HG03432 (cell line): ENCODE data around the gene GUCY2D.

ENCODE experiments used
- ATAC-seq: cut with Tn5 transposase; IDR thresholded peaks from one replicate; pipeline ENCODE4 v1.9.1; 2021; ENCODE audit warnings: mild to moderate bottlenecking, moderate library complexity; ENCODE audit not compliant: unreplicated experiment

The GUCY2D gene

DNA sequence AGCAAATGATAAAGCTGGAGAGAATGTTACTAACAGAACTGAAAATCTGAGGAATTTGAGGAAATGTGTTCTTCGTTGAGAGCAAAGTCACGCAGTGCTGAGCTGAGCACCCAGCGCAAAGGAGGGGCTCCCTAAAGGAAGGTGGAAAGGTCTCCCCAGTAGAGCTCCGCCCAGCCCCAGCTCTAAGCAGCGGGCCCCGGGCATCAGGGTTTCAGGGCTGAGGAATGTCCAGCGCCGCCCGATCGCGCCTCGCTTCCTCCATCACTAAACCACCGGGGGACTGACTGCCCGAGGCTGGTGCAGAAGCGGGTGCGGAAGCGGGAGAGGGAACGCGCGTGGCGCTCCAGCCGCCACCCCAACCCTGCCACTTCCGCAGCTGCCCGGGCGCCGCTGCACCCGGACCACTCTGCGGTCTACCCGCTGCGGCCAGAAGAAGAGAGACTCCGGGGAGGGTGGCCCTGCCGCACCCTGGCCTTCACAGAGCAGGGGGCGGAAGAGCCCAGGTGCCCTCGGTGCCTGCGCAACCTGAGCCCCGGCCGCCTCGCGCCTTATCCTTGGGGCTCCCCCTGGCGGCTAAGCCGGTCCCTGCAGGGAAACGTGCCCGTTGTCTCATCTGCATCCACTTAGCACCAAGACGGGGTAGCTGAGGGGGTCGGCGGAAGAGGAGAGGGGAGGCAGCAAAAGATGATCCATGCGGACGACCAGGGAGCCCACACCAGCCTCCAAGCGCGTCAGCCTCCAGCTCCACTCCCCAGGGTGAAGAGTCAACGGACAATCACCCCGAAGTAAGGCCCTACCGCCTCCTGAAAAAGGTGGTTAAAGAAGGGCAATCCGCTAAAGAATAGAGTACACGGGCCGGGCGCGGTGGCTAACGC is 12.4 kb upstream of the GUCY2D start:
- peak; percentile 80 for ATAC-seq

DNA sequence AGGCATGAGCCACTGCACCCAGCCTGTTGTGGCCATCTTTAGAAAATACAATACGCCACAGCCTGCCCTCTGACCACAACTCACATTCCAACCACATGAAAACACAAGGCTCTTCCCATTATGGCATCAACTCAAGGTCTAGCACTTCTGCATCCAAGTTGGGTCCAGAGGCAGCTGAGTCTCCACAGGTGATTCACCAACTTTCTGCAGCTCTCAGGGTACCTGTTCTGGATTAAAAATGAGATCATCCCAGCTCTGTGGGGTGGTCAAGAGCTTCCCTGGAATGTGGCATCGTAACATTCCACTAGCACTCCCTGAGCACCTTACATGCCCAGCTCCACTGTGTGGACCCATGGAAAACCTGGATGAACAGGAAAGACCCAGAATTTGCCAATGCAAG is 9.9 kb upstream of the GUCY2D start:
- ATAC-seq = no peak

DNA sequence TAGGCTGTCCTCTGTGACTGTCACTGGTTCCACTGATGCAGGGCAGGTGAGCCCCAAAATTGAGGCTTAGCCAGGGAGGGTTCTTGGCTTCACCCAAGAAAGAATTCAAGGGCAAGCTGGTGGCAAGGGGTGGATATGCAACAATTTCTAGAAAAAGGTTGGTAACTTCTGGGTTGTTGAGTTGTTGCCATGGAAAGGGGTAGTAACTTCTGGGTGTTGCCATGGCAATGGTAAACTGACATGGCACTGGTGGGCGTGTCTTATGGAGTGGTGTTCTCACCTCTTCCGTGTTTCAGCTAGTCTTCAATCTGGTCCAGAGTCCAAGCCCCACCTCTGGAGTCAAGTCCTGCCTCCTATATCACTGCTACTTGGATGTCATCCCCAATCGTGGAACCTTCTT is 9.5 kb upstream of the GUCY2D start:
- ATAC-seq = no peak

DNA sequence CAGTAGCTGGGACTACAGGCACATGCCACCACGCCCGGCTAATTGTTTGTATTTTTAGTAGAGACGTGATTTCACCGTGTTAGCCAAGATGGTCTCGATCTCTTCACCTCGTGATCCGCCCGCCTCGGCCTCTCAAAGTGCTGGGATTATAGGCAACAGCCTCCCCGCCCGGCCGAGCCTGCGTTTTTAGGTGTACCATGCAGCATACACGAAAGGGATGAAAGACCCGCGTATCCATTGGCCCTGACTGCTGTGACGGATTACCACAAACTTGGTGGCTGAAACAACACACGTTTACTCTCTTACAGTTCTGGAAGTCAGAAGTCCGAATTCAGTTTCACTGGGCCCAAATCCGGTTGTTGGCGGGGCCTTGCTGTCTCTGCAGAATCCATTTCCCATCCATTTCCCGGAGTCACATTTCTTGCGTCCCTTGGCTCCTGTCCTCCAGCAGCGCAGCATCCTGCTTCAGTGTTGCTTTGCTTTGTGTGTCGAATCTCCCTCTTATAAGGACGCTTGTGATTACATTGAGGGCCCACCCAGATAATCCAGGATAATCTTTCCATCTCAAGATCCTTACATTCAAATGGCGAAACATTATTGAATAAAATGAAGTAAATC is 8.3 kb upstream of the GUCY2D start:
- ATAC-seq = no peak

DNA sequence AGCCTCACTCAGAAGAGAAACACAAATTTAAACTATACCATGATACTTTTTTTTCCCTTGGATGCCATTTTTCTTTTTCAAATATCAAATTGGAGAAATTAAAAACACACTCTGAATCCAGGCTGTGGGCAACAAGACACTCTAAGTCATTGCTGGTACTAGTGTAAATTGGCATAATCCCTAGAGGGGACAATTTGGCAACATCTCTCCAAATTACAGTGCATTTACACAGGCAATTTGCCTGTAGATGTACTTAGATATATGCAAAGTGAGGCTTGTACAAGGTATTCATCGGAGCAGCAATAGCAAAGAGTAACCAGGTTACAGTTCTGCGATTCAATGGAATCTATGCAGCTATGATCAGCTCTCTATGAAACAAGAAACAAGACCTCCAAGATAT is 6.7 kb upstream of the GUCY2D start:
- ATAC-seq = no peak

DNA sequence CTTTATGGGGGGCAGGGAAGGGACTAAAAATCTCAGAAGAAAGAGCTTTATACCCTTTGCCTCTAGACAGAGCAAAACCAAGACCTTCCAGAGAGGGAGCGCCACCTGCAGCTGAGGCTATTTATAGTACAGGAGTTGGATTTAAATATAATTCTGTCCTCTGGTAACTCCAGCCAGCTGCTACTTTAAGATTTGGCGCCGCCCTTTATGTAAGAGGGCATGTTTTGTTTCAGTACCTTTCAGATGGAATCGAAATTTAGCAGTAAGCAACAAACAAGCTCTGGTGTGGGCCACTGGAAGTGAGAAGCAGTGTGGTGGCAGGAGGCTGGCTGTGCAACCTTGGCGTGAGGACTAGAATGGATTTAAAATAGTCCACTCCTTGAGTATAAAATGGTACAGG is 5.2 kb upstream of the GUCY2D start:
- no peak for ATAC-seq

DNA sequence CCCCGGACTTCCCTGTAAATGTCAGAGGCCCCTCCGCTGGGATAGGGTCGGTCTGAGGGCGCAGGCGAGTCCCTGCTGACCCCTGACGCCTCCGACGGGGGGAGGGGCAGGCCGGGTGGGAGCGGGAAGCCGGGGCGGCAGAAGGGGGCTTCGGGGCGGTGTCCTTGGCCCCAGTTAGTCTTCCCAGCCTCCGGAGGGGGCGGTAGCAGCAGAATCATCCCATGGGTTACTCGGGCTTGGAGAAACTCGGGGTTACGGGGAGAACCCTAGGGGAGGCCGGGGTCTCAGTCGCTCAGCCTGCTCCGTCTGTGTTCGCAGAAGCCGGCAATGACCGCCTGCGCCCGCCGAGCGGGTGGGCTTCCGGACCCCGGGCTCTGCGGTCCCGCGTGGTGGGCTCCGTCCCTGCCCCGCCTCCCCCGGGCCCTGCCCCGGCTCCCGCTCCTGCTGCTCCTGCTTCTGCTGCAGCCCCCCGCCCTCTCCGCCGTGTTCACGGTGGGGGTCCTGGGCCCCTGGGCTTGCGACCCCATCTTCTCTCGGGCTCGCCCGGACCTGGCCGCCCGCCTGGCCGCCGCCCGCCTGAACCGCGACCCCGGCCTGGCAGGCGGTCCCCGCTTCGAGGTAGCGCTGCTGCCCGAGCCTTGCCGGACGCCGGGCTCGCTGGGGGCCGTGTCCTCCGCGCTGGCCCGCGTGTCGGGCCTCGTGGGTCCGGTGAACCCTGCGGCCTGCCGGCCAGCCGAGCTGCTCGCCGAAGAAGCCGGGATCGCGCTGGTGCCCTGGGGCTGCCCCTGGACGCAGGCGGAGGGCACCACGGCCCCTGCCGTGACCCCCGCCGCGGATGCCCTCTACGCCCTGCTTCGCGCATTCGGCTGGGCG is 542 bp downstream of the GUCY2D start:
- ATAC-seq = no peak

DNA sequence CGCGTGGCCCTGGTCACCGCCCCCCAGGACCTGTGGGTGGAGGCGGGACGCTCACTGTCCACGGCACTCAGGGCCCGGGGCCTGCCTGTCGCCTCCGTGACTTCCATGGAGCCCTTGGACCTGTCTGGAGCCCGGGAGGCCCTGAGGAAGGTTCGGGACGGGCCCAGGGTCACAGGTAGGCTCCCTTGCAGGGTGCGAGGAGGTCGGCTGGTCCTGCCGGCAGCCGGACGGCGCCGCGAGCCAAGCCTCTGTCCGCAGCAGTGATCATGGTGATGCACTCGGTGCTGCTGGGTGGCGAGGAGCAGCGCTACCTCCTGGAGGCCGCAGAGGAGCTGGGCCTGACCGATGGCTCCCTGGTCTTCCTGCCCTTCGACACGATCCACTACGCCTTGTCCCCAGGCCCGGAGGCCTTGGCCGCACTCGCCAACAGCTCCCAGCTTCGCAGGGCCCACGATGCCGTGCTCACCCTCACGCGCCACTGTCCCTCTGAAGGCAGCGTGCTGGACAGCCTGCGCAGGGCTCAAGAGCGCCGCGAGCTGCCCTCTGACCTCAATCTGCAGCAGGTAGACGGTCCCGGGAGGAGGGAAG is 1.3 kb downstream of the GUCY2D start:
- no peak for ATAC-seq

DNA sequence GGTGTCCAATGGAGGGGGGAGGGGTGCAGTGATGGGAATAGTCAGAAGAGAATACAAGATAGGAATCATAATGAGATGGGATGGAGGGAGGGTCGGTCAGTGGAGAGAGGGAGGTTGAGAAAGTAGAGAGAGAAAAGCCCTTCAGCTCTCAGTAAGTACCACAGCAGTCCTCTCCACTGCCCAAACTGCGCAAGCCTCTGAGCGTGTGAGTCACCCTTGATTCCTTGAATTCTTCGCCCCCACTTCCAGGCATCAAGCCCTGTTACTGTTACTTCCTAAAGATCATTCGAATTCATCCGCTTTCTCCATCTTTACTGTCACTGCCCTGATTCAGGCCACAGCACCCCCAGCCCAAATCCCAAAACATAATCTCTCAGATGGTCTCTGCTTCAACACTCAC is 2.5 kb downstream of the GUCY2D start:
- no peak for ATAC-seq

DNA sequence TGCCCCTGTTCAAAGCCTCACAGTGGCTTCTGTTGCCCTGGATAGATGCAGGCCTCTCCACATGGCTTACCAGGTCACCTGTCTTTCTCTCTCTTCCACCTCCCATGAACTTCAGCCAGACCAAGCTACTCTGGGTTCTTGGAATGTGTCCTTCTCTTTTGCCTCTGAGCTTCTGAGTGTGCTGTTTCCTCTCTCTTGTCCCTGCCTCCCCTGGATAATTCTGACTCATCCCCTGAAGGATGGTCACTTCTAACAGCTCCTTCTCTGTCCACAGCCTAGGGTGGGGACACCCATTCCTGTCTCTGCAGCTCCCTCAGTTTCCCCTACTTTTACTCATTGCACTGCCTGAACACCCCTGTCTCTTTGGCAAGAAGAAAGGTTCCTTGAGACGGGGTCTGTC is 2.9 kb downstream of the GUCY2D start:
- no peak for ATAC-seq

DNA sequence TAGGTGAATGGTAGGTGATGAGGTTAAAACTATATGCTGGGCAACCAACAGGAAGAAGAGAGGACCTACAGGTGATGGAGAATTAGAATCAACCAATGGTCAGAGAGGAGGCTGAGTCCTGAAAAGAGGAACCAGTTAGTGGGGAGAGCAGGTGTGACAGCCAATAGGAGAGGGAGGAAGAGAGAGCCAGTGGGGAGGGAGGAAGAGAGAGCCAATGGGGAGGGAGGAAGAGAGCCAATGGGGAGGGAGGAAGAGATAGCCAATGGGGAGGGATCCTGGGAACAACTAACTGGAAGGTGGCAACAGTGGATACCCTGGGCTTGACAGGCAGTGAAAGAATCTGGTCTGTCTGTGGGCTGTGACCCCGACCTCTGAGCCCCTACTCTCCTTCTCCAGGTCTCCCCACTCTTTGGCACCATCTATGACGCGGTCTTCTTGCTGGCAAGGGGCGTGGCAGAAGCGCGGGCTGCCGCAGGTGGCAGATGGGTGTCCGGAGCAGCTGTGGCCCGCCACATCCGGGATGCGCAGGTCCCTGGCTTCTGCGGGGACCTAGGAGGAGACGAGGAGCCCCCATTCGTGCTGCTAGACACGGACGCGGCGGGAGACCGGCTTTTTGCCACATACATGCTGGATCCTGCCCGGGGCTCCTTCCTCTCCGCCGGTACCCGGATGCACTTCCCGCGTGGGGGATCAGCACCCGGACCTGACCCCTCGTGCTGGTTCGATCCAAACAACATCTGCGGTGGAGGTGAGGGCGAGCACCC is 3.7 kb downstream of the GUCY2D start:
- ATAC-seq = no peak

DNA sequence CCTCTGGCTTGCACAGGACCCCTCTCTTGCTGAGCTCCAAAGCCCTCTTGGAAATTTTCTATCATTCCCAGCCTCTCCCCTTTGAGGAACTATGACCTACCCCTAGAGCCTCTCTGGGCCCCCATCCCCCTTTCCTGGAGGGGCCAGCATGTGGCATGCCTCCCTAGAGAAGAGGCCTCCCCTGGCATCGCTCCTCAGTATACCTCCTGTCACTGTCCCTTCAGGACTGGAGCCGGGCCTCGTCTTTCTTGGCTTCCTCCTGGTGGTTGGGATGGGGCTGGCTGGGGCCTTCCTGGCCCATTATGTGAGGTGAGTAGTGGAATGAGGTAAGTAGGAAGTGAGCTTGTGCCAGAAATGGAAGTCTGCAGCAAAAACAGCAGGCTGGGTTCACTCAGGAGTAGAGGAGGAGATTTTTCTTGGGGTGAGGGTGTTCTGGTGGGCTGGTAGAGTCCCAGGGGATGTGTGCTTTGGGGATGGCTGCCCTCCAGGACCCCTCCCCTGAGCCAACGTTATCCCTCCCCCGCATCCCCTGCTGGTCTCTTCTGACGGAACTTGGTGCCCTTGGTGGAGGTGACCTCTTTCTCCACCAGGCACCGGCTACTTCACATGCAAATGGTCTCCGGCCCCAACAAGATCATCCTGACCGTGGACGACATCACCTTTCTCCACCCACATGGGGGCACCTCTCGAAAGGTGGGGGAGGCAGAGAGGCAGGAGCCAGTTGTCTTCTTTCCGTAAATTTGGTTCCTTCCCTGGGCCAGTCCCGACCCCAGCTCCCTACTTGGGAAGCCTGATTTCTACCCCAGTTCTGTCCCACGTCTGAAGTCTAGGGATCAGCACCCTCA is 4.6 kb downstream of the GUCY2D start:
- no peak for ATAC-seq

DNA sequence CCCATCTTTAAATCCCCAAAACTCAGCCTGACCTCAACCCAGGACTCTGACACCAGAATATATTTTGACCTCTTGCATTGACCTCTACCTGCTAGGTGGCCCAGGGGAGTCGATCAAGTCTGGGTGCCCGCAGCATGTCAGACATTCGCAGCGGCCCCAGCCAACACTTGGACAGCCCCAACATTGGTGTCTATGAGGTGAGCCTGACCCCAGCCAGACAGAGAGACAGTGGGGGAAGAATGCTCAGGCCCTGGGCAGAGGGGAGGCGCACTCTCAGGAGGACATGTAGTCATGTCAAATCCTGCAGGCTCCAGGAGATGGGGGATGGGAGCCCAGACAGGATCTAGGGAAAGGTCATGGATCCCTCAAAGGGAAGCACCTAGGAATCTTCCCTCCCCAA is 5.4 kb downstream of the GUCY2D start:
- ATAC-seq = no peak

DNA sequence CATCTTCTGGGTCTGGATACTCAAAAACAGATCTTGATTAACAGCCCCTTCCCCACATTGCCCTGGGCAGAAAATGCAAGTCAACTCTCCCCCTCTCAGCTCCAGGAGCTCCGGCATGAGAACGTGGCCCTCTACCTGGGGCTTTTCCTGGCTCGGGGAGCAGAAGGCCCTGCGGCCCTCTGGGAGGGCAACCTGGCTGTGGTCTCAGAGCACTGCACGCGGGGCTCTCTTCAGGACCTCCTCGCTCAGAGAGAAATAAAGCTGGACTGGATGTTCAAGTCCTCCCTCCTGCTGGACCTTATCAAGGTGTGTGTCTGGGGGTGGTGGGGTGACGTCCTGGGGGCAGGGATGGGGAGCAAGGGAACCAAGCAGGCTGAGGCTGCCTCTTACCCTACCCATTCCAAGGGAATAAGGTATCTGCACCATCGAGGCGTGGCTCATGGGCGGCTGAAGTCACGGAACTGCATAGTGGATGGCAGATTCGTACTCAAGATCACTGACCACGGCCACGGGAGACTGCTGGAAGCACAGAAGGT is 9.7 kb downstream of the GUCY2D start:
- no peak for ATAC-seq

DNA sequence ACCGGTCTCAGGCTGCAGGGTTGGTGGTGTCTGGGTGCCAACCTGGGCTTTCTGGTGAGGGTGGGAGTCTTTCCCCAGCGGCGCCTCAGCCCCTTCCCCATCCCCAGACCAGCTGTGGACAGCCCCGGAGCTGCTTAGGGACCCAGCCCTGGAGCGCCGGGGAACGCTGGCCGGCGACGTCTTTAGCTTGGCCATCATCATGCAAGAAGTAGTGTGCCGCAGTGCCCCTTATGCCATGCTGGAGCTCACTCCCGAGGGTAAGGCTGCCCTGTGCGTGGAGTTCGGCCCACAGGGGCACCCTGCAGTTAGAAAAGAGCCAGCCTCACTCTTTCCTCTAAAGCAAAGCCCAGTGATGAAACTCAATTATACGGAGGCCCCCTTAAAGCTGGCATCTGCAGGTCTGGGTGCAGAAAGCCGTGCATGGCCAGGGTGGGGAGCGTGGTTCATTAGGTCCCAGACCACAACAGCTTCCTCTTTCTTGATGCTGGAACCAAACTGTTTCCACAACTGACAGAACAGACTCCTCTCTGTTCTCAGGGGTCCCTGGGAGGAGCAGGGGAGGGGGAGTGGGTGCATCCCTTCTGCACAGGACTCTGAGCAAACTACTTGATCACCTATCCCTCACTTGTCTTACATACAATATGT is 10.7 kb downstream of the GUCY2D start:
- no peak for ATAC-seq

DNA sequence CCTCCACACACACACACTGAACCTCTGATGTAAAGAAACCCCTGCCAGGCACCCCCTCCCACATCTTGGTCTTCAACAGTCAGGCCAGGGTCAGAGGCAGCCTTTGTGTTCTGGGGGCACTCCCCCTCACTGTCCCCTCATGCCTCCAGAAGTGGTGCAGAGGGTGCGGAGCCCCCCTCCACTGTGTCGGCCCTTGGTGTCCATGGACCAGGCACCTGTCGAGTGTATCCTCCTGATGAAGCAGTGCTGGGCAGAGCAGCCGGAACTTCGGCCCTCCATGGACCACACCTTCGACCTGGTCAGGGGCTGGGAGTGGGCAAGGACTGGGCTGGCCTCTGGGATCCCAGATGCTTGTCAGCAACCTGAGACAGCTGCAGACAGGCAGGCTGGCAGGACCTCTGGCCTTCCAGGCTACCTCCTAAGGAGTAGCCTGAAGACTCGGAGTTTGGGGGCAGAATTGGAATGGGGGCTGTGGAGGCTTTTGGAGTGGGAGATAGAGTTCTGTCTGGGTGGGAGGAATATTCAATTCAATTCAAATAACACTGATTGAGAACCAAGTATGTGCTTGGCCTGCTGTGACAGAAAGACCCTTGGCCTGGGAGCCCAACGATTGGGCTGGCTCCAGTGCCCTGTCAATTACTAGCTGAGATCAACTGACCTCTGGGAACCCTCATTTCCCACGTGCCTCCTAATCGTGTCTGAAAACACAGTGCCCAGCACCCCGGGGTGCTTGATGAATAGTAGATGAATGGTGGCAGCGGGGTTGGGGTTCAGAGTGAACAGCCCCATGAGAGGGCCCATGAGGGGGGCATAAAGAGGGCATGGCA is 11.5 kb downstream of the GUCY2D start:
- no peak for ATAC-seq

DNA sequence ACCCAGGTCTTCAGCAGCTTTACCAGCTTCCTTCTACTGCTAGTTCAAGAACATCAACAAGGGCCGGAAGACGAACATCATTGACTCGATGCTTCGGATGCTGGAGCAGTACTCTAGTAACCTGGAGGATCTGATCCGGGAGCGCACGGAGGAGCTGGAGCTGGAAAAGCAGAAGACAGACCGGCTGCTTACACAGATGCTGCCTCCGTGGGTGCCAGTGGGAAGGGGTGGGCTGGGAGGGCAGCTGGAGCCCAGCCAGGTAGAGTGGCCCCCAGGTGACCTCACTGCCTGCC is 12.1 kb downstream of the GUCY2D start:
- no peak for ATAC-seq

DNA sequence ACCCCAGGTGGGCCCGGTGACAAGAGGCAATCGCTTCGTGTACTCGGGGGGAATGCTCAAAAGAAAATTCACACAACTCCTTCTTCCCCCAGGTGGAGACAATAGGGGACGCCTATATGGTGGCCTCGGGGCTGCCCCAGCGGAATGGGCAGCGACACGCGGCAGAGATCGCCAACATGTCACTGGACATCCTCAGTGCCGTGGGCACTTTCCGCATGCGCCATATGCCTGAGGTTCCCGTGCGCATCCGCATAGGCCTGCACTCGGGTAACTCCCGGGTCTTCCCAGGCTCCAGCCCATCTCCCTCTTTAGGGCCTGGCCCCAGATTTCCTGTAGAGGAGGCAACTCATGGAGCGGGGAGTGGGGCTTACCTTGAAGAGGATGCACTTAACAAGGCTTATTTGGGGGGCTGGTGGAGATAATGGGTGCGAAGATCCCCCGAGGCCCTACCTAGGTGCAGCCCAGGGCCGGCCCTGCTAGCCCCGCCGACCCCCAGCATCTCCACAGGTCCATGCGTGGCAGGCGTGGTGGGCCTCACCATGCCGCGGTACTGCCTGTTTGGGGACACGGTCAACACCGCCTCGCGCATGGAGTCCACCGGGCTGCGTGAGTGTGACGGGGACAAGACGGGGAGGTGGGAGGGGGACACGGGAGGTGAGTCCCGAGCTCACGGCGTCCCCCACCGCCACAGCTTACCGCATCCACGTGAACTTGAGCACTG is 13.0 kb downstream of the GUCY2D start:
- ATAC-seq = no peak
